Astrocyte of the cerebellum (primary cell): Measurements from ENCODE around the gene MAGEB17.

ENCODE experiments used
- DNase-seq: peaks from one replicate; pipeline ENCODE4 v3.0.0-alpha.2; 2011; ENCODE audit warnings: low read depth
- H3K4me3 ChIP-seq: 2 replicates; pipeline ENCODE4 v1.5.1; 2011; ENCODE audit warnings: mild to moderate bottlenecking, low read depth, low read length, moderate library complexity
- in situ Hi-C: cut with HindIII; loops from 2 replicates; pipeline ENCODE4 v1.10.0; 2017; ENCODE audit warnings: low sequenced_read_pairs
- TF ChIP-seq, protein P1 (sequence below): IDR thresholded peaks from 2 replicates; pipeline ENCODE4 v1.5.1; 2012; ENCODE audit warnings: low read length, low read depth, moderate library complexity, mild to moderate bottlenecking; ENCODE audit errors: missing control alignments

MAGEB17 gene

DNA sequence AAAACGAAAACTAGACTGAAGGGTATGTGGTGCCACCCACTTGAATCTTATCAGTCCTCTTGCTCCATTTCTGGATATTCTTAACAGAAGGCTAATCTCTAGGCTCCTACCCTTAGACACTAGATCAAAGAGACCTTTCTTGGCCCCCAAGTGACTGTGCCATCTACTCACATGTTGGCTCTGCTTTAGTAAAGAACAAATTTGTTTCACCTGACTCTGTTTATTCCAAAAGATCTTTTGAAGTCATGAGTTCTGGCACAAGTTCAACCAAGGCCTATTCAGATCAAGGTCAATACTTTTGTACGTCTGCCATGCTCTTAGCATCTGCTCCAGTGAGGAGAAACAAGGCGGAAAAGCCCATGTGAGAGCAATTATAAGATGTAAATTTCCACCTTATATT lies 37.3 kb downstream of the MAGEB17 start:
- no peak for DNase-seq
- no peak overlapping the region for H3K4me3 ChIP-seq
- in situ Hi-C loops, result no loop called here
- TF ChIP-seq, protein P1, sequence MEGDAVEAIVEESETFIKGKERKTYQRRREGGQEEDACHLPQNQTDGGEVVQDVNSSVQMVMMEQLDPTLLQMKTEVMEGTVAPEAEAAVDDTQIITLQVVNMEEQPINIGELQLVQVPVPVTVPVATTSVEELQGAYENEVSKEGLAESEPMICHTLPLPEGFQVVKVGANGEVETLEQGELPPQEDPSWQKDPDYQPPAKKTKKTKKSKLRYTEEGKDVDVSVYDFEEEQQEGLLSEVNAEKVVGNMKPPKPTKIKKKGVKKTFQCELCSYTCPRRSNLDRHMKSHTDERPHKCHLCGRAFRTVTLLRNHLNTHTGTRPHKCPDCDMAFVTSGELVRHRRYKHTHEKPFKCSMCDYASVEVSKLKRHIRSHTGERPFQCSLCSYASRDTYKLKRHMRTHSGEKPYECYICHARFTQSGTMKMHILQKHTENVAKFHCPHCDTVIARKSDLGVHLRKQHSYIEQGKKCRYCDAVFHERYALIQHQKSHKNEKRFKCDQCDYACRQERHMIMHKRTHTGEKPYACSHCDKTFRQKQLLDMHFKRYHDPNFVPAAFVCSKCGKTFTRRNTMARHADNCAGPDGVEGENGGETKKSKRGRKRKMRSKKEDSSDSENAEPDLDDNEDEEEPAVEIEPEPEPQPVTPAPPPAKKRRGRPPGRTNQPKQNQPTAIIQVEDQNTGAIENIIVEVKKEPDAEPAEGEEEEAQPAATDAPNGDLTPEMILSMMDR, result no peak

DNA sequence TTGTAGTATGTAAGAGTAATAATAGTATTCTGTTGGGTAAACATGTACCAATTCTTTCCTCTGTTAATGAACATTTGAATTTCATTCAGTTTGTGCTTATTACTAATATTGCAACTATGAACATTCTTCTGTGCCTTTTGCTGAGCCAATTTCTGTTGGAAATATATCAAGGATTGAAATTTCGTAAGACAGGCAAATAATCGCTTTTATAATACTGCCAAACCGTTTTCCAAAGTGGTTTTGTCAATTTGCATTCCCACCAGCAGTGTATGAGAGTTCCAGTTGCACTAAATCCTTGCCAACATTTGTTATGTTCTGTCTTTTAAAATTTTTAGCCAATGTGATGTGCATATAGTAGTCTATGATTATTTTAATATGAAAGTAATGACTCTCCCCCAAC lies 38.6 kb downstream of the MAGEB17 start:
- in situ Hi-C loops, result no loop called here

GRCh38 chrX:16207634-16208033 lies 40.4 kb downstream of the MAGEB17 start:
- in situ Hi-C loops, result no loop called here
- no peak overlapping the region for H3K4me3 ChIP-seq
- TF ChIP-seq, protein P1, result no peak
- DNase-seq, result no peak

More for the DNA sequence above, 38.6 kb downstream of the MAGEB17 start:
- H3K4me3 ChIP-seq, result no peak overlapping the region
- TF ChIP-seq, protein P1, result no peak
- DNase-seq, result peak; percentile 29

DNA sequence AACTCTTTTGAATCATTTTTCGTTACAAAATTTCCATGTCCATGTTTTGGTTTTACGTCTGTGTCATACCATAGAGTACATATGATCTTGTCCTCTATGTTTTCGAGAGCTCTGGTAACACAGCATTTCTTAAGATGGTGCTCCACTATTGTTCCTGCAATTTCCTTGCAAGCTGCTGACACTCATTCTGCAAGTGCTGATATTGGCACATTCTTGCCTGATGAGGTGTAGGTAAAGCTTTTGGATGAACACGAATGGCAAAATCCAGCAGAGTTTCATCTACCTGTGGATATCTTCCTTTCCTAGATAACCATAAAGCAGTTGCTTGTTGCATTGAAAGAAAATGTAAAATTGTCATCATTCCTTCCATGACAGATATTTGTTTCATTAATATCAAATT lies 41.3 kb downstream of the MAGEB17 start:
- TF ChIP-seq, protein P1, result no peak
- DNase-seq, result no peak
- in situ Hi-C loops, result no loop called here
- H3K4me3 ChIP-seq, result no peak overlapping the region

DNA sequence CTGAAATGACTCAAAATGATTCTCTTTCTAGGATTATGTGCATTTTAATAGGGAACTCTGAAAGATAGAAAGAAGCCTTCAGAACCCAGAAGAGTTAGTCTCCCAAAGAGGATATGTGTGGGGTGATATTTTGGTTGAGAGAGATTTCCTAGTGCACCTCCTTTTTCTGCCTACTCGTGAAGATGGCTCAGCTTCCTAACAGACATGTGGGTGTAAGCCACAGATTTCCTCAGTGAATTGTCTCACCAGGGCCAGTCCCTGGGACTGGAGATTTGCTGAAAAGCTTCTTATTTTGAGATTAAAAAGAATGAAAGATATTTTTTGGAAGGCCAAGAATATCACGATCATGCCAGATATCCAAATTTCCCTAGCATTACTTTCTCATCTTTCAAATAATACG lies 42.8 kb downstream of the MAGEB17 start:
- TF ChIP-seq, protein P1, result no peak
- in situ Hi-C loops, result no loop called here
- H3K4me3 ChIP-seq, result no peak overlapping the region
- DNase-seq, result no peak

- in situ Hi-C loops, result no loop called here
- H3K4me3 ChIP-seq, result no peak overlapping the region
- TF ChIP-seq, protein P1, result no peak
- DNase-seq, result no peak
Observed at GRCh38 chrX:16212024-16212423, 44.7 kb downstream of the MAGEB17 start.

- TF ChIP-seq, protein P1, result peak; percentile 28
Observed at GRCh38 chrX:16212436-16212835, 45.2 kb downstream of the MAGEB17 start.

More at GRCh38 chrX:16212436-16212835, 45.2 kb downstream of the MAGEB17 start:
- no peak for DNase-seq
- in situ Hi-C loops, result no loop called here
- H3K4me3 ChIP-seq, result no peak overlapping the region
